ENCODE measurements around the gene SHISA2.

- TF ChIP-seq CTCF (IDR thresholded peaks at IDR 0.05) (no peak), POLR2A (IDR thresholded peaks at IDR 0.05) (no peak)
These were observed 572 bp downstream of the SHISA2 start for GRCh38 chr13:26051231-26051656.
